Lung (tissue), 12 donors: Measurements from ENCODE around the gene NPAS3. TPM values are rescaled to one million over a fixed set of nuclear protein-coding genes. Genes with fewer than 3 reads are reported as not detected.

Experiments
- ATAC-seq: fragments of 200-7000 bp; cut with Tn5 transposase; one replicate; pipeline ENCODE4 v1.9.1; 2020; ENCODE audit warnings: moderate number of reproducible peaks; ENCODE audit not compliant: insufficient read depth, low FRiP score
- DNase-seq, 3 donors: peaks; one replicate each; pipeline ENCODE4 v3.0.0-alpha.2; 2013 to 2017
- H3K27ac ChIP-seq, 2 donors: one replicate each; pipeline ENCODE4 v1.5.1; 2013; ENCODE audit warnings: mild to moderate bottlenecking in 2 of 2, moderate library complexity in 2 of 2, control low read depth in 1 of 2, inconsistent platforms in 1 of 2, low read depth in 1 of 2, low read length in 1 of 2
- H3K27me3 ChIP-seq, 3 donors: one replicate each; pipeline ENCODE4 v1.5.1; 2013; ENCODE audit warnings: low read length in 2 of 3; ENCODE audit not compliant: control insufficient read depth in 3 of 3, insufficient read depth in 3 of 3
- H3K36me3 ChIP-seq, 4 donors: one replicate each; pipeline ENCODE4 v1.5.1; 2013; ENCODE audit warnings: low read length in 4 of 4, mild to moderate bottlenecking in 1 of 4, moderate library complexity in 1 of 4; ENCODE audit not compliant: control insufficient read depth in 4 of 4, insufficient read depth in 4 of 4
- H3K4me1 ChIP-seq, 5 donors: one replicate each; pipeline ENCODE4 v1.5.1; 2013; ENCODE audit warnings: low read length in 5 of 5, mild to moderate bottlenecking in 2 of 5, moderate library complexity in 1 of 5; ENCODE audit not compliant: control insufficient read depth in 5 of 5, insufficient read depth in 5 of 5
- H3K4me3 ChIP-seq: one replicate; pipeline ENCODE4 v1.5.1; 2013; ENCODE audit warnings: mild to moderate bottlenecking, control low read depth, moderate library complexity
- H3K9ac ChIP-seq, 2 donors: one replicate each; pipeline ENCODE4 v1.5.1; 2013; ENCODE audit warnings: low read length in 2 of 2, control low read depth in 1 of 2; ENCODE audit not compliant: insufficient read depth in 1 of 2
- H3K9me3 ChIP-seq, 4 donors: one replicate each; pipeline ENCODE4 v1.5.1; 2013; ENCODE audit warnings: low read length in 3 of 4, mild to moderate bottlenecking in 1 of 4, moderate library complexity in 1 of 4; ENCODE audit not compliant: control insufficient read depth in 4 of 4, insufficient read depth in 3 of 4
- WGBS, 2 donors: extraction: QIAGEN DNeasy Blood & Tissue Kit; methylation state at CpG; one replicate each; pipeline ENCODE4 v1.1.7; 2013; 5-methylcytosine and 5-hydroxymethylcytosine counted together
- polyA plus RNA-seq, 2 donors: library from polyadenylated mRNA; stranded (reverse); fragments of 200-250 nt; gene quantifications; one replicate each; pipeline ENCODE4 v1.2.1, GENCODE V29; 2013
- total RNA-seq, 2 donors: library from RNA; depleted of rRNA in 1 of 2; stranded (reverse); fragments of >200 nt in 1 of 2; gene quantifications; one replicate each; pipeline ENCODE4 v1.2.1, GENCODE V29; 2014 to 2021
- TF ChIP-seq, protein P1 (sequence below): IDR thresholded peaks from 2 replicates; pipeline ENCODE4 v1.5.1; 2012; ENCODE audit warnings: mild to moderate bottlenecking; ENCODE audit errors: control extremely low read depth, extremely low read depth
- donor health status: control.
- donor health status: control.
- donor health status: Bipolar disorder and iron deficiency.
- donor health status: healthy.
- donor health status: DM: yes; HTN: yes; CAD: no.

NPAS3 gene
- total and polyA plus RNA-seq, 4 donors = 0.13 to 0.48 (median 0.33) TPM

DNA sequence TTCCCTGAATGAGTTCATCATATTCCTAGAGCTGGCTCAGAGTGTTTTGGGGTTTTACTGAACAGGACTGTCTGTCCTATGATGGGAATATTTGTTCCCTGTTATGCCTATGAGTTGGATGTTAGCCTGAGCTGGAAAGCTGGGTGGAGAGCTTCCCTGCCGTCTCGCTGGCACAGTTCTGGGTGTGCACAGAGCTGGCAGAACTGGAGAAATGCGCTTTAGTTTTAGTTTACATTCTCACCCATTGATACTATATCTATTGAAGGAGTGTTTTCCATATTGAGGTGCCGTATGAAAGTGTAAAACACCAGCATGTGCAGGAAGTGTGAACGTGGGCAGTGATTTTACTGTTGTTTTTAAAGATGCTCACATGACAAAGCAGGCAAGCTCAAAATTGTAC is 549.9 kb downstream of the NPAS3 start:
- Histone ChIP-seq H3K36me3 (no peaks in the 10 kb centered on the region), H3K9me3 (peaks cover 0 to 2% (median 0%) of the 10 kb centered on the region in 4 donors), H3K27ac (no peak overlapping the region), H3K27me3 (peaks cover 0 to 8% (median 3%) of the 10 kb centered on the region in 3 donors), H3K4me3 (no peak overlapping the region), H3K9ac (no peak overlapping the region), H3K4me1 (peaks cover 0 to 7% (median 3%) of the 10 kb centered on the region in 5 donors)
- TF ChIP-seq, protein P1, sequence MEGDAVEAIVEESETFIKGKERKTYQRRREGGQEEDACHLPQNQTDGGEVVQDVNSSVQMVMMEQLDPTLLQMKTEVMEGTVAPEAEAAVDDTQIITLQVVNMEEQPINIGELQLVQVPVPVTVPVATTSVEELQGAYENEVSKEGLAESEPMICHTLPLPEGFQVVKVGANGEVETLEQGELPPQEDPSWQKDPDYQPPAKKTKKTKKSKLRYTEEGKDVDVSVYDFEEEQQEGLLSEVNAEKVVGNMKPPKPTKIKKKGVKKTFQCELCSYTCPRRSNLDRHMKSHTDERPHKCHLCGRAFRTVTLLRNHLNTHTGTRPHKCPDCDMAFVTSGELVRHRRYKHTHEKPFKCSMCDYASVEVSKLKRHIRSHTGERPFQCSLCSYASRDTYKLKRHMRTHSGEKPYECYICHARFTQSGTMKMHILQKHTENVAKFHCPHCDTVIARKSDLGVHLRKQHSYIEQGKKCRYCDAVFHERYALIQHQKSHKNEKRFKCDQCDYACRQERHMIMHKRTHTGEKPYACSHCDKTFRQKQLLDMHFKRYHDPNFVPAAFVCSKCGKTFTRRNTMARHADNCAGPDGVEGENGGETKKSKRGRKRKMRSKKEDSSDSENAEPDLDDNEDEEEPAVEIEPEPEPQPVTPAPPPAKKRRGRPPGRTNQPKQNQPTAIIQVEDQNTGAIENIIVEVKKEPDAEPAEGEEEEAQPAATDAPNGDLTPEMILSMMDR = no peak
- DNase-seq (no peak), ATAC-seq (no peak)
- WGBS, 2 donors = 83 to 90% methylated on average over 5 of the region's 5 CpGs

DNA sequence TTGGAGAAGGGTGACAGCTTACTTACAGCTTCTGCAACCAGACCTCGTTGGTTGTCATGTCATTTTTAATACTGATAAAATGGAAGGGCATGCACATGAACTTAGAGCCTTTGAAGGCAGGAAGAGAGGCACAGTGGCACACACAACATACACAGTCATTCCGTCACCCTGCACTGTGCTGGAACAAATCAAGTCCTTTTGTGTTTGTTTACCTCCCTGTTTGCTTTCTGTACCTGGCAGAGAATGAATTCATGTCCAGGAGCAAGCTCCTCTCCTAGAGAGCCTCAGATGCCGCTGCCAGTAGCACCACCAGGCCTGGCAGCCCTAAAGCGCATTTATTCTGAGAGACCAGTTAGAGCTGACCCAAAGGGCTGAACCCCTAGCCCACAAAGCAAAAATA is 551.9 kb downstream of the NPAS3 start:
- Histone ChIP-seq H3K27me3 (peaks cover 0 to 8% (median 3%) of the 10 kb centered on the region in 3 donors), H3K36me3 (no peaks in the 10 kb centered on the region), H3K4me1 (peaks cover 0 to 6% (median 0%) of the 10 kb centered on the region in 5 donors), H3K9ac (no peak overlapping the region), H3K4me3 (no peak overlapping the region), H3K27ac (no peak overlapping the region), H3K9me3 (peaks cover 0 to 4% (median 0%) of the 10 kb centered on the region in 4 donors)
- TF ChIP-seq, protein P1 = no peak
- no peak for ATAC-seq
- 78 to 84% methylated on average over 4 of the region's 4 CpGs for WGBS, 2 donors
- DNase-seq = no peak

DNA sequence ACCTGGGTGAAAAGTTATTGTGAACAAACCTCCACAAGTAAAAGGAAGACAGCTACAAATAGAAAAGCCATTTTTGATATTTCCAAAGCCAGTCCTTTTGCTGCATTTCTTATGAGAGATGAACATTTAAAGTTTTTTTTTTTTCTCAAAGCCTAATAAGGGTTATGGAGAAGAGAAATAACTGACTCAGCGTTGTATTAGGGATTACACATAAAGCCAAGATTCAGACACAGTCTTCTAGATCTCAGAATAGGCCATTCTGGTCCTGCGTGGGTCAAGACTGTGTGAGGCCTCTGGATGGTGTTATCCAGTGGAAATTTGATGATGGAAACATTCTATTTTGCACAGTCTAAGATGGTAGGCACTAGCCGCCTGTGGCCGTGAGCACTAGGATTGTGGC is 552.4 kb downstream of the NPAS3 start:
- Histone ChIP-seq H3K9me3 (peaks cover 0 to 4% (median 0%) of the 10 kb centered on the region in 4 donors), H3K4me3 (no peak overlapping the region), H3K4me1 (peaks cover 0 to 6% (median 0%) of the 10 kb centered on the region in 5 donors), H3K27ac (no peak overlapping the region), H3K36me3 (no peaks in the 10 kb centered on the region), H3K9ac (no peak overlapping the region), H3K27me3 (peaks cover 0 to 8% (median 3%) of the 10 kb centered on the region in 3 donors)
- DNase-seq (no peak), ATAC-seq (no peak)
- 92 to 94% methylated on average over 4 of the region's 4 CpGs for WGBS, 2 donors
- TF ChIP-seq, protein P1 = no peak

DNA sequence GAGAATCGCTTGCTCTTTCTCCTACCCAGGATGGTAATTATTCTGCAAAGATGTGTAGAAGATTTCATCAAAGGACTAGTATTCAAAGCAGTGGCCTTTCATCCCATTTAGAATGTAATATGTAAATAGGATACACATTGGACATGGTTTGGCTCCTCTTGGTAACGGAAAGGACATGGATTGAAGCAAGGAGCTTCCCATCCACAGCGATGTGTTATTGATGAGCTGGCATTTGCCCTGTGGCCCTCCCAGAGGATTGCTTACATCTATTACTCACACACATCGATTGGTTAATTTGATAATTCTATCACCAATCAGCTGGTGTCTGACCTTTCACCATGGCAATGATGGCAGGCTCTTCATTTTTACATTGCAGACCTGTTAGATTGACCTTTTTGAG is 553.8 kb downstream of the NPAS3 start:
- TF ChIP-seq, protein P1 = no peak
- peaks cover 0 to 8% (median 3%) of the 10 kb centered on the region in 3 donors for H3K27me3 ChIP-seq
- no peaks in the 10 kb centered on the region for H3K36me3 ChIP-seq
- no peak overlapping the region for H3K27ac ChIP-seq
- H3K9ac ChIP-seq = no peak overlapping the region
- H3K4me1 ChIP-seq = peaks cover 0 to 6% (median 0%) of the 10 kb centered on the region in 5 donors
- ATAC-seq (no peak), DNase-seq (no peak)
- no peak overlapping the region for H3K4me3 ChIP-seq
- peaks cover 0 to 4% (median 0%) of the 10 kb centered on the region in 4 donors for H3K9me3 ChIP-seq
- WGBS, 2 donors = 84% methylated on average over 4 of the region's 4 CpGs
